ENCODE data around the gene LNX2.

Gene LNX2

DNA sequence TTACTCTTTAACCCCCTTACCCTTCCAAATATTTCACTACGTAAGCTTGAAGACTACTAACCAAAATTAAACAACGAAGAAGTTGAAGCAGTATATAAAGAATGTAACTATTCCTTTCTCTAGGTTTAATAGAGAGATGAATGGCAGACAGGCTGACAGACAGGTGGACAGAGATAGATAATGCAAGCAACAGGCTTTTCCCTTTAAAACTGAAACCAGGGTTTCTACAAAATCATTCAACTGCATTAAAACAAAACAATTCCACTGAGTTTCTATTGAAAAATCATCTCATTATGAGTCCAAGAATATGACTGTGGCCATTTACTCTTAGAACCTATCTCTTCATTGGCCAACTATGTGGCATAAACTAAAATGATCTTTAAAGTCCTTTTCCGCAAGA lies 15.2 kb downstream of the LNX2 start:
- no peak for DNase-seq

DNA sequence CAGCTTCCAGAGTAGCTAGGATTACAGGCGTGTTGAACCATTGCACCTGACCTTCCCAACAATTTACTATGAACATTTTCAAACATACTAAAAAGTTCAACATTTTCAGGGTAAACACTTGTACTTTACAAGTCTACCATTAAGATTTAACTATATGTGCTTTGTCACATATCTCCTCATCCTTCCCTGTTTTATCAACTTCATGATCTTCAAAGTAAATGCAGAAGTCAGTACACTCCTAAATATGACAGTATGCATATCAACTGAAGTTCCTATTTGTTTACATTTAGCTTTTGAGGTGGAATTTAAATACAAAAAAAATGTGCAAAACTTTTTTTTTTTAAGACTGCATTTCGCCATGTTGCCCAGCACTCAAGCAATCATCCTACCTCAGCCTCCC lies 18.5 kb downstream of the LNX2 start:
- DNase-seq: no peak

GRCh38 chr13:27601208-27601607 lies 19.1 kb downstream of the LNX2 start:
- DNase-seq: no peak

GRCh38 chr13:27600711-27601110 lies 19.6 kb downstream of the LNX2 start:
- DNase-seq: no peak

DNA sequence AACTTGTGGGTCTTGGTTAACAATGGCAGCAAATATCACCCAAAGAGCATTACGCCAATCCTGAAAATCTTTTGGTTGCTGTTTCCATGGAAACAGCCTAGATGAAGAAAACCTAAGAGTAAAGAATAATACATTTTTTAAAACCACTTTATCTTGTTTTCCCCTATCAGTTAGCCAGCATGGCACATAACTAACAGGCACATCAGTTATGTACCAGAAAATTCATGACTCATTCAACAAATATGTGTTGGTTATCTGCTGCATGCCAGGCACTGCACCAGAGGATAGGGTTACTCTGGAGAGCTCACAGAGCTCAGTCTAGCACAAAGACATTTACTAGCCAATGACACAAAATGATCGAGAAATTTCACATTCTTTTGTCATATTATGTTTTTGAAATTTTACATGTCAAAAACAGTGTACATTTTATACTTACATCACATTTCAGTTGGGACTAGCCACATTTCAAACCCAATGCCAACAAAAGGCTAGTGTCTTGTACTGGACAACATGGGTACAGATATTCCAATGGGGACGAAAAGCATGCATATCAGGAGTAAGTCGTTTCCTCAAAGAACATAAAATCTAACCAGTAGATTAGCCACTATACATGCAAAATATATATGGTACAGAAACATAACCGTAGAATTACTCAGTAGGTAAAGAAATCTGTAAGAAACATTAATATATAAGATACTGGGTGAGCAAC lies 20.3 kb downstream of the LNX2 start:
- no peak for DNase-seq

- DNase-seq: no peak
These were observed 21.2 kb downstream of the LNX2 start for GRCh38 chr13:27599096-27599495.

GRCh38 chr13:27595055-27595811 lies 25.1 kb downstream of the LNX2 start:
- DNase-seq: no peak

- DNase-seq: no peak
These were observed 27.1 kb downstream of the LNX2 start for GRCh38 chr13:27593267-27593666.

DNA sequence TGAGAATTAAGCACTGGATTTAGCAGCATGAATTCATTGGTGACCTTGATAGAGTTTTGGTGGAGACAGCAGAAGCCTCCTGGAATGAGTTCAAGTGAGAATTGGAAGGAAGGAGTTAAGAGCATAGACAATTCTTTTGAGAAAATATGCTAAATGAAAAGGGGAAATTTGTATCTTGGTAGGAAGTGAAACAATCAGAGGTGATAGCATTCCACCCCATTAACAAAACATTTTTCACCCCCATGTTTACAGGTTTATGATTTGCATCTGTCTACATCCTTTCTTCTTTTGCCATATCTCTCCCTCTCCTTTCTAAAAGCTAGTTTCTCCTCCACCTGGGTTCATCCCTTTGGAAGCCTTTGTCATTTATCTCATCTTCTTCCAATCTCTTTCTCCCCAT lies 27.5 kb downstream of the LNX2 start:
- no peak for DNase-seq

GRCh38 chr13:27588405-27588804 lies 31.9 kb downstream of the LNX2 start:
- DNase-seq: no peak

DNA sequence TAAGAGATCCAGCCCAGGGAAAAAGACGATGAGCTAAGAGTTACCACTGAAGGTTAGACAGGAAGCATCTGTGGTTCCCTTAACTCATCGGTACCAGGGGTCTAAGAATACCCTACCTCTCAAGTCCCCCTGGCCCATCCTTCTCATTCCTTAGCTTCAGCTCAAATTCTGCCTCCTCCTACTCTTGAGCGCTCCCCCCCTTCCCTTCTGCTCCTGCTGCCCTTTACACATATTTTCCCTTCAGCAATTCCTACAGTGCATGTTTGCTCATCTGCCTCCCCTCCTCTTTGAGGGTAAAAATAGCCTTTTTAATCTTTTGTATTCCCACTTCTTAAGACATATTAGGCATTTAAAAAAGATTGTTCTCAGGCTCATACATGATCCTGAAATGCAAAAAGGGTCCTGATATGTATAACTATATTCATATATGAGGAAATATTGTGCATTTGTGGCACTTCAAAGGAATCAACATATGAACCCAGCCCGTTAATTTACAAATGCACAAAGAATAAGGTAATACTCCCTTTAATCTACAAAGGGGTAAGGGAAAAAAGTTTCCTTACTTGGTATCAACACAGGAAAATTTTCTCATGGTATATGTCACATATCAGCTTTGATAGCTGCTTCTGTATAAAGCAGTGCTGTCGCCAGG lies 33.1 kb downstream of the LNX2 start:
- DNase-seq: no peak

DNA sequence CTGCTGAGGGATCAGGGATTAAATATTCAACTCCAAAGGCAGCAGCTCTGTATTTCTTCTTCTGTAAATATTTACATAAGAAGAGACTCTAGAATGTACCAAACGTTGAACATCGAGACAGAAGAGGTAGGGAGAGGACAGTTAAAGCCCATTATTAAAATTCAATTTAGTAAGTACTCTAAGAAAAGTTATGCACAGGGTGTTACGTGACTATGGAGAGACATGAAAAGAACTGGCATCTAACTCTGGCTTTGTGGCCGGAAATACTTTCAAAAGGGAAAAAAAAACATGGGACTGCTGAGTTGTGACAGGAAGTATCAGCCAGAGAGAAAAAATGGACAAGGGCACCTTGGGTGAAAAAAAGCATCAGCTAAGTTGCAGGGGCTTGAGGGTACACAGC lies 36.7 kb downstream of the LNX2 start:
- DNase-seq: no peak

DNA sequence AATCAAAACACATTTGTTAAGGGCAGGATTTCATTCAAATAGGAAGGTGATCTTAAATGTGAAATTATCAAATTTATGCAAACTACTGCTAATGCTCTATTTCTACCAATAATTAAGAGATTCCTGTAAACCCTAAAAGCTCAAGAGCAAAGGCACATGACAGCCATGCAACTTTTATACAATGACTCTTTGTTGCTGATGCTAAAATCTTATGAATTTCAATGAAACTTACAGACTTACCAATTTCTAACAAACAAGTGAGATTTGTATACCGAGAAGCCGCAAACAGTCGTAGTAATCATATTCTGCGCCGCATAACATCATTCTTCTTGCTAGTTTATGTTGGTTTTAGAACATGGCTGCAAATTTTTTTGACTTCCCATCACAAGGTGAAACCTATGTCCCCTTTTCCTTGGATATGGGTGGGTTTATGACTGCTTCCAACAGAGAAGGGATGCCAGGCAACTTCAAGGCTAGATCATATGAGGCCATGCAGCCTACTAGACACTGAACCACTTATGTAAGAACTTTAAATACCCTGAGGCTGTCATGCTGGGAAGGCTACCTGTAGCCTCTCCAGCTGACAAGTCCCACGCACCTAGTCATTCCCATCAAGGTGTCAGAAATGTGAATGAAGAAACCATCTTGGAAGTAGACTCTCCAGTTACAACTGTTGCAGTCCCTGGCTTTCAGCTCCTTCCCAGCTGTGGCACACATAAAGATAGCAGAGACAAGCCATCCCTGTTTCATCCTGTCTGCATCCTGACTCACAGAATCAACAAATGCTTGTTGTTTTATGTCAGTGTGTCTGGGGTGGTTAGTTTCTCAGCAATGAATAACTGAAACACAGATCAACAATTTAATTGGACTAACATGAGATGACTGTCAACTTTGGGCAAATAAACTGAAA lies 42.0 kb downstream of the LNX2 start:
- DNase-seq: no peak

DNA sequence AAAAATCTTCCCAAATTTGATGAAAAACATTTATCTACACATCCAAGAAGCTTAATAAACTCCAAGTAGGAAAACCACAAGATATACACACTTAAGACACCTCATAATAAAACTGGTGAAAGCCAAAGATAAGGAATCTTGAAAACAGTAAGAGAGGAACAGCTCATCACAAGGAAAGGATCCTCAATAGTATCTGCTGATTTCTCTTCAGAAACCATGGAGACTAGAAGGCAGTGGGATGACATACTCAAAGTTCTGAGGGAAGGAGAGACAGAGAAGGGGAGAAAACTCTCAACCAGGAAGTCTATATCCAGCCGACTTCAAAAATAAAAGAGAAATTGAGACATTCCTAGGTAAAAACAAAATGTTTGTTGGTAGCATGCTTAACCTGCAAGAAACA lies 45.7 kb downstream of the LNX2 start:
- no peak for DNase-seq

- DNase-seq: no peak
These were observed 47.1 kb downstream of the LNX2 start for GRCh38 chr13:27573265-27573664.

- DNase-seq: no peak
These were observed 48.0 kb downstream of the LNX2 start for GRCh38 chr13:27572234-27572901.

DNA sequence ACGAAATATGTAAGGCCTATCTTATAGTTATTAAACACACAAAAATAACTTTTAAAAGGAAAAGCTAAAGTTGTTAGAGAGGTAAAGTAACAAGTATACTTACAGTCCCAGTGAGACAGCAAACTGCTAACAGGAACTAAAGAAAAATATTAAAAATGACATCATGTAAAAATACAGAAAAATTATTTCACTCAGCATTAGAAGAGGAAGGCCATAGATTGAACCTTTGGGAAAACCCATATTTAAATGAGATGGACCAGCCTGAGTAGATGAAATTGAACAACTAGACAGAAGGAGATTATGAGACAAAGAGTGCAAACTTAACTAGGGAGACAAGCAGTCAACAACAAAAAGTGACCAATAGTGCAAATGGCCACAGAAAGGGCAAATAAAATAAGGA lies 49.4 kb downstream of the LNX2 start:
- DNase-seq: no peak

DNA sequence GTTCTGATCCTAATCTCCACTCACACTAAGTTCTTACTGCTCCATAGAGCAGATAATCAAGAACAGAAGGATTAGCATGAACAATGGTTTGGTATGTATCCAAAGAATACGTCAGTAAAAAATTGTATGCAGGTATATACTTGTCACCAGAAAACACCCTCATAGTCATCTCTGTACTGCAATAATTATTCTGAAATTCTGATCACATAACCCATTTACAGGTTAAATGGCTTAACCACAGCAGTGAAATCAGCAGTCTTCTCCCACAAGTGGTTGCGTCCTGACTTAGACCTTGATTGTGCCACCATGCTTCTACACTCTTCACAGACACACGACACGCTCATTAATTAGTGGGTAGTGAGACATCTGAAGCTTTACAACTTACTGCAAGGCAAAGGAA lies 50.9 kb downstream of the LNX2 start:
- DNase-seq: no peak

DNA sequence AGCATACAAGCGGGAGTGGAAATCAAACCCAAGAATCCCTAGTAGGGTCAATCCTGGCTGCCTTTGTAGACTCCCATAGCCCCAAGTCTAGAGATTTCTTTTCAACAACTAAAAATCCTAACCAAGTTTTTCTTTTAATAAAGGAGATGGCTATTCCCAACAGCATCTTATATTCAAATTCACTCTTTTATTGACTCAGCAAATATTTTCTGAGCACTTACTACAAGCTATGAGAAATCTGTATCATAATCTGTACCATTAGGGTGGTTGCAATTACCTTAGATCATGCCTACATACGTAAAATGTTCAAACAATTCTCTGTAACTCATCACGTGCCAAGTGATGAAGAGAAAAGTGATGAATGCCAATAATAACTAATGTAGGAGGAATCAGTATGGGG lies 54.5 kb downstream of the LNX2 start:
- DNase-seq: no peak

GRCh38 chr13:27562457-27562856 lies 57.9 kb downstream of the LNX2 start:
- DNase-seq: no peak

DNA sequence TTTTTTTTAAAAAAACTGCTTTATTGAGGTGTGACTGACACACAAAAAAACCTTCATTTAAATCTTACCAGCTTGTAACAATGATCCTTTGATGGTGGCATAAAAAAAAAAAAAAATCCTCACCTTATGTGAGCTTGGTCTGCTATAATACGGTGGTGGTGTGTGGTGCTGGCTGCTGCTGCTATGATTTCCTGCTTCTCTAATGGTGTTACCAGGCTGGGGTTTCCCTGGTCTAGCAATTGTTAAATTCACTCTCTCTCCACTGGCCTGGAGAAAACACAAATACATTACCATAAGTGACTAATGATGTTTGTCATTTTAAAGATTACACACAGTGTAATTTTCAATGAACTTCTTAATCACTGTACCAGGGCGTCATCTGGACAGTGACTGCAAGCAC lies 60.6 kb downstream of the LNX2 start:
- no peak for DNase-seq

- no peak for DNase-seq
These were observed 64.2 kb downstream of the LNX2 start for GRCh38 chr13:27556109-27556508.

DNA sequence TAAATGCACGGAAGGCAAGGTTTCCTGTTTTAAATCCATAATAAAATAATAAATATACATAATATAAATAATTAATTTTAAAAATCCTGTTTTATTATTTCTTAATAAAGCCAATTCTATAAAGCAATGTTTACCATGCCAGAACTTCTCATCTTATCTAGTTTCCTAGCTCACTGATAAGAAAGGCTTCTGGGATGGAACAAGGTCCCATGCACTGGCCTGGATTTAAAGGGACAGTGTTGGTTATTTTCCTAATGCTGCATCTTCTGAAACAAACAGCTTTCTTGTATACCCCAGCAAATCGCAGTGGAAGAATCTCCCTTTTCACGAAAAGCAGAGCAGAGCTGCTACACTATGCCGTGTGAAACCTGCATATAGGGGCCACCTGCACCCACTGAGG lies 68.8 kb downstream of the LNX2 start:
- DNase-seq: no peak
